ENCODE measurements around the gene ADAMTS13. TPM values are rescaled to one million over a fixed set of nuclear protein-coding genes. Genes with fewer than 3 reads are reported as not detected.
"Not testable (repeated sequence)": the region's sequence is repeated elsewhere in the genome, so short reads cannot be mapped to it uniquely, and the experiment has no call there.

The ADAMTS13 gene
- total RNA-seq, 1 experiment from 2014 or later, result 4.7 TPM

- no peaks in the 10 kb centered on the region for H3K4me1 Mint-ChIP-seq (ENCODE audit: low read depth, unreplicated experiment)
- no peaks in the 10 kb centered on the region for H3K9me3 Mint-ChIP-seq (ENCODE audit: low read depth, unreplicated experiment)
- no peaks in the 10 kb centered on the region for H3K36me3 Mint-ChIP-seq (ENCODE audit: insufficient read depth, unreplicated experiment)
- no peak for TF ChIP-seq CTCF (IDR thresholded peaks at IDR 0.05; ENCODE audit: unreplicated experiment)
- BruUV-seq (replicated peaks), result no TSS peak
- CTCF ChIA-PET, result no interaction called here
- intact Hi-C loops (cut with micrococcal nuclease; ENCODE audit: unreplicated experiment), result no loop called here
- no peak overlapping the region for H3K27ac Mint-ChIP-seq (ENCODE audit: unreplicated experiment)
- H3K4me3 Mint-ChIP-seq (ENCODE audit: low read depth, unreplicated experiment), result no peak overlapping the region
- peaks cover 32% of the 10 kb centered on the region for H3K27me3 Mint-ChIP-seq (ENCODE audit: unreplicated experiment)
- DNase-seq, result no peak
These were observed 33.1 kb upstream of the ADAMTS13 start for GRCh38 chr9:133389025-133389557.

GRCh38 chr9:133389562-133389961, 32.6 kb upstream of the ADAMTS13 start:
- intact Hi-C loops (cut with micrococcal nuclease; ENCODE audit: unreplicated experiment), result no loop called here
- Mint-ChIP-seq H3K27ac (ENCODE audit: unreplicated experiment) (no peak overlapping the region), H3K4me3 (ENCODE audit: low read depth, unreplicated experiment) (no peak overlapping the region), H3K4me1 (ENCODE audit: low read depth, unreplicated experiment) (no peaks in the 10 kb centered on the region), H3K9me3 (ENCODE audit: low read depth, unreplicated experiment) (no peaks in the 10 kb centered on the region), H3K36me3 (ENCODE audit: insufficient read depth, unreplicated experiment) (no peaks in the 10 kb centered on the region), H3K27me3 (ENCODE audit: unreplicated experiment) (peaks cover 37% of the 10 kb centered on the region)
- CTCF ChIA-PET, result interaction anchor here (0.6 kb wide), 1 partner anchor 514 kb away, joined by 3 read pairs; no protein-coding TSS in a partner anchor
- no TSS peak for BruUV-seq (replicated peaks)
- no peak for DNase-seq
- no peak for TF ChIP-seq CTCF (IDR thresholded peaks at IDR 0.05; ENCODE audit: unreplicated experiment)

DNA sequence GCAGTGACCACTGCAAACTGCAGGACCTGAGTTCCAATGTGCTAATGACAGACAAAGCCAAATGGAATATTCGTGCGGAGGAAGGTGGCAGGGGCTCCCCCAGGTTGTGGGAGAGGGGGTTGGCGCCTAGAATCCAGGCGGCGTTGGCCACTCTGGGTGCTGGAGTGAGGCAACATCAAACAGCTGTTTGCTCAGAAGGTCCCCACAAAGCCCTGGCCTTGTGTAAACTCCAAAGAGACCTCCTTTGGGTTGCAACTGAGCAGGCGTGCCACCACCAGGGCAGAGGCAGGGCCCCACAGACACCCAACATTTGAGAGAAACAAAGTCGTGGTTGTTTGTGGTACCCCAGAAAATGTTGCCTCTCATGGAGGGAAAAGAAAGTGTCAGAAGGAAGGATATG, 31.5 kb upstream of the ADAMTS13 start:
- no TSS peak for BruUV-seq (replicated peaks)
- no peak for DNase-seq
- CTCF ChIA-PET, result no interaction called here
- Mint-ChIP-seq H3K4me3 (ENCODE audit: low read depth, unreplicated experiment) (no peak overlapping the region), H3K27me3 (ENCODE audit: unreplicated experiment) (peaks cover 48% of the 10 kb centered on the region), H3K4me1 (ENCODE audit: low read depth, unreplicated experiment) (no peaks in the 10 kb centered on the region), H3K9me3 (ENCODE audit: low read depth, unreplicated experiment) (no peaks in the 10 kb centered on the region), H3K27ac (ENCODE audit: unreplicated experiment) (no peak overlapping the region), H3K36me3 (ENCODE audit: insufficient read depth, unreplicated experiment) (no peaks in the 10 kb centered on the region)
- intact Hi-C loops (cut with micrococcal nuclease; ENCODE audit: unreplicated experiment), result no loop called here
- no peak for TF ChIP-seq CTCF (IDR thresholded peaks at IDR 0.05; ENCODE audit: unreplicated experiment)

DNA sequence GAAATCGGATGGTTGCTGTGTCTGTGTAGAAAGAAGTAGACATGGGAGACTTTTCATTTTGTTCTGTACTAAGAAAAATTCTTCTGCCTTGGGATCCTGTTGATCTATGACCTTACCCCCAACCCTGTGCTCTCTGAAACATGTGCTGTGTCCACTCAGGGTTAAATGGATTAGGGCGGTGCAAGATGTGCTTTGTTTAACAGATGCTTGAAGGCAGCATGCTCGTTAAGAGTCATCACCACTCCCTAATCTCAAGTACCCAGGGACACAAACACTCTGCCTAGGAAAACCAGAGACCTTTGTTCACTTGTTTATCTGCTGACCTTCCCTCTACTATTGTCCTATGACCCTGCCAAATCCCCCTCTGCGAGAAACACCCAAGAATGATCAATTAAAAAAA, 30.7 kb upstream of the ADAMTS13 start:
- H3K27ac Mint-ChIP-seq (ENCODE audit: unreplicated experiment); intact Hi-C loops (cut with micrococcal nuclease; ENCODE audit: unreplicated experiment); BruUV-seq (replicated peaks); H3K4me1 Mint-ChIP-seq (ENCODE audit: low read depth, unreplicated experiment); H3K36me3 Mint-ChIP-seq (ENCODE audit: insufficient read depth, unreplicated experiment); DNase-seq; H3K4me3 Mint-ChIP-seq (ENCODE audit: low read depth, unreplicated experiment); CTCF ChIA-PET; H3K9me3 Mint-ChIP-seq (ENCODE audit: low read depth, unreplicated experiment): not testable (repeated sequence)
- H3K27me3 Mint-ChIP-seq (ENCODE audit: unreplicated experiment), result peaks cover 51% of the 10 kb centered on the region

DNA sequence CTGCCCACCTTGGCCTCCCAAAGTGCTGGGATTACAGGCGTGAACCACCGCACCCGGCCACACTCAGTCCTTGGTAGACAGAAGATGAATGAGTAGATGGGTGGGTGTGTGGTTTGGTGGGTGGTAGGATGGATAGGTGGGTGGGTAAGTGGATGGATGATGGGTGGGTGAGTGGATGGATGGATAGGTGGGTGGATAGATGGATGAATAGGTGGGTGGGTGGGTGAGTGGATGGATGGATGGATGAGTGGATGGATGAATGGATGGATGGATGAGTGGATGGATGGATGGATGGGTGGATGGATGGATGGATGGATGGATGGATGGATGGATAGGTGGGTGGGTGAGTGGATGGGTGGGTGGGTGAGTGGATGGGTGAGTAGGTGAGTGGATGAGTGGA, 29.9 kb upstream of the ADAMTS13 start:
- H3K36me3 Mint-ChIP-seq (ENCODE audit: insufficient read depth, unreplicated experiment); H3K27ac Mint-ChIP-seq (ENCODE audit: unreplicated experiment); BruUV-seq (replicated peaks); CTCF ChIA-PET; intact Hi-C loops (cut with micrococcal nuclease; ENCODE audit: unreplicated experiment); H3K4me3 Mint-ChIP-seq (ENCODE audit: low read depth, unreplicated experiment); H3K4me1 Mint-ChIP-seq (ENCODE audit: low read depth, unreplicated experiment); DNase-seq; H3K9me3 Mint-ChIP-seq (ENCODE audit: low read depth, unreplicated experiment): not testable (repeated sequence)
- peaks cover 57% of the 10 kb centered on the region for H3K27me3 Mint-ChIP-seq (ENCODE audit: unreplicated experiment)
